LNCaP clone FGC (cell line): ENCODE results near the gene AZIN2.
A peak's percentile ranks its signal among the peaks of the same experiment; 100 is the strongest.

ENCODE experiments used
- DNase-seq: peaks from one replicate; pipeline ENCODE4 v3.0.0-alpha.2; 2011; ENCODE audit warnings: low read depth
- H3K4me3 ChIP-seq: 2 replicates; pipeline ENCODE4 v1.5.1; 2011; ENCODE audit warnings: mild to moderate bottlenecking, low read depth, low read length, control low read depth
- TF ChIP-seq, protein P1 (sequence below): IDR thresholded peaks from 2 replicates; pipeline ENCODE4 v1.5.1; 2012; ENCODE audit warnings: mild to moderate bottlenecking; ENCODE audit not compliant: control insufficient read depth, insufficient read depth; ENCODE audit errors: extremely low read depth

The AZIN2 gene

GRCh38 chr1:33074193-33074945 is 6.6 kb upstream of the AZIN2 start:
- no peak for DNase-seq
- no peak overlapping the region for H3K4me3 ChIP-seq
- TF ChIP-seq, protein P1, sequence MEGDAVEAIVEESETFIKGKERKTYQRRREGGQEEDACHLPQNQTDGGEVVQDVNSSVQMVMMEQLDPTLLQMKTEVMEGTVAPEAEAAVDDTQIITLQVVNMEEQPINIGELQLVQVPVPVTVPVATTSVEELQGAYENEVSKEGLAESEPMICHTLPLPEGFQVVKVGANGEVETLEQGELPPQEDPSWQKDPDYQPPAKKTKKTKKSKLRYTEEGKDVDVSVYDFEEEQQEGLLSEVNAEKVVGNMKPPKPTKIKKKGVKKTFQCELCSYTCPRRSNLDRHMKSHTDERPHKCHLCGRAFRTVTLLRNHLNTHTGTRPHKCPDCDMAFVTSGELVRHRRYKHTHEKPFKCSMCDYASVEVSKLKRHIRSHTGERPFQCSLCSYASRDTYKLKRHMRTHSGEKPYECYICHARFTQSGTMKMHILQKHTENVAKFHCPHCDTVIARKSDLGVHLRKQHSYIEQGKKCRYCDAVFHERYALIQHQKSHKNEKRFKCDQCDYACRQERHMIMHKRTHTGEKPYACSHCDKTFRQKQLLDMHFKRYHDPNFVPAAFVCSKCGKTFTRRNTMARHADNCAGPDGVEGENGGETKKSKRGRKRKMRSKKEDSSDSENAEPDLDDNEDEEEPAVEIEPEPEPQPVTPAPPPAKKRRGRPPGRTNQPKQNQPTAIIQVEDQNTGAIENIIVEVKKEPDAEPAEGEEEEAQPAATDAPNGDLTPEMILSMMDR = no peak

DNA sequence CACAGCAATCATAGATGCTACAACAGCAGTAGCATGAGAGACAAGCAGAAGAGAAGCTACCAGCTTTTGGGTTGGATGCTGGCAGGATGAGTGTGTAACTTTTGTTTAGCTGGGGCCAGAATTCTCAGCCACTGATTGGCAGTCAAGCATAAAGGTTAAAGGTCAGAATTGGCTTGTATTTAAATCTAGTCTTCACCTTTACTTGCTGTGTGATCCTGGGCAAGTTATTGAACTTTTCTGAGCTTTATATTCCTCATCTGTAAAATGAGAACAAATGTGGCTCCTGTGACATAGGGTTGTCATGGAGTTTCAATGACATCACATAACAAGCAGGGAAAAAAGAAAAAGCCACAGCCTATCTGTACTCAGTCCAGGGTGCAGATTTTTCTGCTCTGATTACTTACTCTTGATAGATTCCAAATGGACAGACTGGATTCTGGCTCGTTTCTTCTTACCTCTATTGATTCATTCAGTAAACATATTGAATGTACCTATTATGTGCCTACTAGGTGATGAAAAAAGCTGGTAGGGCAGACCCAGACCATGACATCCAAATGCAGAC is 2.8 kb upstream of the AZIN2 start:
- DNase-seq = no peak
- H3K4me3 ChIP-seq = no peak overlapping the region
- TF ChIP-seq, protein P1 = no peak

- TF ChIP-seq, protein P1 = no peak
- peak overlapping the region; percentile 80 for H3K4me3 ChIP-seq
Measured at GRCh38 chr1:33080373-33080772, 580 bp upstream of the AZIN2 start.

DNA sequence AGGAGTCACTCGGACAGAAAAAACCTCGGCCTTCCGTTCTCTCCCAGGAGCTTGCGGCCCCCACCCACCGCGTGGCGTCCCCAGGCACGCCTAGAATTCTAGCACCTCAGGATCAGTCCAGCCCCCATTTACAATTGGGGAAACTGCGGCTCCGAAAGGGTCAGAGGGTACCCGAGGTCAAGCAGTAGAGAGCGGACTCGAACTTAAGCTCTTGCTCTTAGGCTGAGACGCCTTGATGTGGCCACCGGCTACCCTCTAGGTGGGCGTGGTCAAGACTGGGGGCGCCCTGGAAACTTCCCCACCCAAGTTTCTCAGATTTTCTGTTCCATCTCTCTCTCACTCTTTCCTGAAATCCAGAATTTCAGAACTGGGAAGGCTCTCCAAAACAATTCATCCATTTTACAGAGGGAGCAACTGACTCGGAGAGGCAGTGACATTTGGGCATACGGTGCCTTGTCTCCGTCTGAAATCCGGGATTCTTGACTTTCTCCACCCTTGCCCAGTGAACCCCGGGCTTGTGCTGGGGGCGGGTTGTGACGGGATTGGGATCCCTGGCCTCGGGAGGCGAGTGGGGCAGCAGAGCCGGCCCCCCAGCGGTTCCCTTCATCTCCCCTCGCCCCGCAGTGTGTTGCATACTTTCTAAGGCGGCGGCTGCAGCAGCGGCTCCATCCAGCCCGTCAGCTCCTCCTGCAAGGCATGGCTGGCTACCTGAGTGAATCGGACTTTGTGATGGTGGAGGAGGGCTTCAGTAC is 777 bp downstream of the AZIN2 start:
- no peak for DNase-seq
- TF ChIP-seq, protein P1 = no peak

More at GRCh38 chr1:33080373-33080772, 580 bp upstream of the AZIN2 start:
- DNase-seq = no peak

GRCh38 chr1:33082575-33083108 is 1.7 kb downstream of the AZIN2 start:
- TF ChIP-seq, protein P1 = no peak
- DNase-seq = no peak
- H3K4me3 ChIP-seq = no peak overlapping the region

More for the DNA sequence above, 777 bp downstream of the AZIN2 start:
- H3K4me3 ChIP-seq = peak overlapping the region; percentile 80

DNA sequence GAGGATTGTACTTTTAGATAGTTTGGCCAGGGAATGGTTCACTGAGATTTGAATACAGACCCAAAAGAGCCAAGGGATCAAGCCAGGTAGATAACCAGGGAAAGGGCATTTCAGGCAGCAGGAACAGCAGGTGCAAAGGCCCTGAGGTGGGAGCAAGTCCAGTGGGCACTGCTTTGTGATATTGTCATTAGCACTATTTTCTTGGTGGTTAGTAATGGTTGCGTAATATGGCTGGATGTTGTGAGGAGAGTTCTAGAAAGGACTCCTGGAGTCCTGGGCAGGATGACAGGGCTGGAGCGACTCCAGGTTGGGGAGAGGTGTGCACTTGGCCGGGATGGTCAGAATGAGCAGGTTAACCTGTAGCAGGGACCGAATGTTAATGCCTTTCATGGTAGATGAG is 4.4 kb downstream of the AZIN2 start:
- TF ChIP-seq, protein P1 = no peak
- H3K4me3 ChIP-seq = no peak overlapping the region

More for the DNA sequence above, 4.4 kb downstream of the AZIN2 start:
- DNase-seq = no peak
